ENCODE data around the gene DIP2C. TPM values are rescaled to one million over a fixed set of nuclear protein-coding genes. Genes with fewer than 3 reads are reported as not detected.

Gene DIP2C
- total RNA-seq, 1 donor from 2014 or later, result 52.6 TPM

GRCh38 chr10:554182-554848 is 135.2 kb downstream of the DIP2C start:
- no peak for DNase-seq
- TF ChIP-seq CTCF (IDR thresholded peaks at IDR 0.05; ENCODE audit: partially characterized antibody, unreplicated experiment), result no peak
- no peaks in the 10 kb centered on the region for H3K36me3 Mint-ChIP-seq (ENCODE audit: unreplicated experiment)
- no peak overlapping the region for H3K27ac Mint-ChIP-seq (ENCODE audit: unreplicated experiment)
- no peak overlapping the region for H3K4me3 Mint-ChIP-seq (ENCODE audit: unreplicated experiment)
- H3K9me3 Mint-ChIP-seq (ENCODE audit: unreplicated experiment), result peaks cover 9% of the 10 kb centered on the region
- H3K27me3 Mint-ChIP-seq (ENCODE audit: unreplicated experiment), result peaks cover 2% of the 10 kb centered on the region
- peaks cover 36% of the 10 kb centered on the region for H3K4me1 Mint-ChIP-seq (ENCODE audit: low read depth, unreplicated experiment)

GRCh38 chr10:553233-553632 is 136.2 kb downstream of the DIP2C start:
- Mint-ChIP-seq H3K4me3 (ENCODE audit: unreplicated experiment) (no peak overlapping the region), H3K4me1 (ENCODE audit: low read depth, unreplicated experiment) (peaks cover 40% of the 10 kb centered on the region), H3K36me3 (ENCODE audit: unreplicated experiment) (no peaks in the 10 kb centered on the region), H3K27ac (ENCODE audit: unreplicated experiment) (no peak overlapping the region), H3K9me3 (ENCODE audit: unreplicated experiment) (peaks cover 9% of the 10 kb centered on the region), H3K27me3 (ENCODE audit: unreplicated experiment) (peaks cover 2% of the 10 kb centered on the region)
- no peak for DNase-seq
- TF ChIP-seq CTCF (IDR thresholded peaks at IDR 0.05; ENCODE audit: partially characterized antibody, unreplicated experiment), result no peak

GRCh38 chr10:552679-553078 is 136.8 kb downstream of the DIP2C start:
- H3K9me3 Mint-ChIP-seq (ENCODE audit: unreplicated experiment), result peaks cover 9% of the 10 kb centered on the region
- peaks cover 39% of the 10 kb centered on the region for H3K4me1 Mint-ChIP-seq (ENCODE audit: low read depth, unreplicated experiment)
- H3K36me3 Mint-ChIP-seq (ENCODE audit: unreplicated experiment), result no peaks in the 10 kb centered on the region
- no peak overlapping the region for H3K4me3 Mint-ChIP-seq (ENCODE audit: unreplicated experiment)
- H3K27ac Mint-ChIP-seq (ENCODE audit: unreplicated experiment), result no peak overlapping the region
- TF ChIP-seq CTCF (IDR thresholded peaks at IDR 0.05; ENCODE audit: partially characterized antibody, unreplicated experiment), result no peak
- peaks cover 4% of the 10 kb centered on the region for H3K27me3 Mint-ChIP-seq (ENCODE audit: unreplicated experiment)
- no peak for DNase-seq

- Mint-ChIP-seq H3K4me3 (ENCODE audit: unreplicated experiment) (no peak overlapping the region), H3K27ac (ENCODE audit: unreplicated experiment) (no peak overlapping the region), H3K36me3 (ENCODE audit: unreplicated experiment) (no peaks in the 10 kb centered on the region), H3K9me3 (ENCODE audit: unreplicated experiment) (peaks cover 9% of the 10 kb centered on the region), H3K4me1 (ENCODE audit: low read depth, unreplicated experiment) (peaks cover 38% of the 10 kb centered on the region), H3K27me3 (ENCODE audit: unreplicated experiment) (peaks cover 6% of the 10 kb centered on the region)
- no peak for TF ChIP-seq CTCF (IDR thresholded peaks at IDR 0.05; ENCODE audit: partially characterized antibody, unreplicated experiment)
- no peak for DNase-seq
Measured at GRCh38 chr10:551373-552252, 137.9 kb downstream of the DIP2C start.

All from glutamatergic neuron (in vitro differentiated cells).